Muscle of arm (tissue), 12 donors: ENCODE data around the gene SNTG2. TPM values are rescaled to one million over a fixed set of nuclear protein-coding genes. Genes with fewer than 3 reads are reported as not detected.
A peak's percentile ranks its signal among the peaks of the same experiment; 100 is the strongest.

Source experiments
- DNase-seq: peaks from one replicate; pipeline ENCODE4 v3.0.0-alpha.2; 2013
- polyA plus RNA-seq, 12 donors: library from polyadenylated mRNA; unstranded; fragments of 120-200 nt; gene quantifications; one replicate each; pipeline ENCODE4 v1.2.1, GENCODE V29; 2013; ENCODE audit not compliant: insufficient read length in 12 of 12

SNTG2 gene
- polyA plus RNA-seq, 12 donors, result 0.13 to 0.70 (median 0.31) TPM; not detected in 3

- DNase-seq, result no peak
Measured at GRCh38 chr2:1277634-1278033, 327.0 kb downstream of the SNTG2 start.

GRCh38 chr2:1278125-1278524, 327.5 kb downstream of the SNTG2 start:
- DNase-seq, result no peak

GRCh38 chr2:1278861-1279260, 328.2 kb downstream of the SNTG2 start:
- DNase-seq, result no peak

GRCh38 chr2:1282552-1282951, 331.9 kb downstream of the SNTG2 start:
- peak; percentile 1 for DNase-seq

- no peak for DNase-seq
Measured at GRCh38 chr2:1283020-1283801, 332.6 kb downstream of the SNTG2 start.

GRCh38 chr2:1283871-1284270, 333.2 kb downstream of the SNTG2 start:
- DNase-seq, result no peak

- no peak for DNase-seq
Measured at GRCh38 chr2:1286929-1287328, 336.3 kb downstream of the SNTG2 start.

- DNase-seq, result no peak
Measured at GRCh38 chr2:1287427-1287826, 336.8 kb downstream of the SNTG2 start.

- DNase-seq, result no peak
Measured at GRCh38 chr2:1294900-1295299, 344.3 kb downstream of the SNTG2 start.

GRCh38 chr2:1295740-1296139, 345.1 kb downstream of the SNTG2 start:
- no peak for DNase-seq

GRCh38 chr2:1297372-1298159, 346.9 kb downstream of the SNTG2 start:
- no peak for DNase-seq

GRCh38 chr2:1299043-1299442, 348.4 kb downstream of the SNTG2 start:
- no peak for DNase-seq

- DNase-seq, result no peak
Measured at GRCh38 chr2:1300284-1300683, 349.6 kb downstream of the SNTG2 start.

- no peak for DNase-seq
Measured at GRCh38 chr2:1301056-1301455, 350.4 kb downstream of the SNTG2 start.

GRCh38 chr2:1305342-1306013, 354.8 kb downstream of the SNTG2 start:
- DNase-seq, result no peak

- DNase-seq, result no peak
Measured at GRCh38 chr2:1306014-1306686, 355.5 kb downstream of the SNTG2 start.

- DNase-seq, result no peak
Measured at GRCh38 chr2:1306687-1307516, 356.3 kb downstream of the SNTG2 start.

GRCh38 chr2:1307670-1308069, 357.0 kb downstream of the SNTG2 start:
- no peak for DNase-seq

- DNase-seq, result no peak
Measured at GRCh38 chr2:1308678-1309077, 358.0 kb downstream of the SNTG2 start.

- DNase-seq, result no peak
Measured at GRCh38 chr2:1309507-1309906, 358.9 kb downstream of the SNTG2 start.

- no peak for DNase-seq
Measured at GRCh38 chr2:1310202-1310601, 359.6 kb downstream of the SNTG2 start.
